Endometrium (tissue), 2 donors: ENCODE results near the gene KCTD2.
"Not testable (repeated sequence)": the region's sequence is repeated elsewhere in the genome, so short reads cannot be mapped to it uniquely, and the experiment has no call there.

ENCODE experiments used
- FAIRE-seq: peaks from 2 replicates; lab custom pipeline; 2012; peaks lifted over from hg19 to GRCh38; lab: Jason Lieb, UNC
- donor health status: control.
- donor health status: control.

Gene KCTD2

DNA sequence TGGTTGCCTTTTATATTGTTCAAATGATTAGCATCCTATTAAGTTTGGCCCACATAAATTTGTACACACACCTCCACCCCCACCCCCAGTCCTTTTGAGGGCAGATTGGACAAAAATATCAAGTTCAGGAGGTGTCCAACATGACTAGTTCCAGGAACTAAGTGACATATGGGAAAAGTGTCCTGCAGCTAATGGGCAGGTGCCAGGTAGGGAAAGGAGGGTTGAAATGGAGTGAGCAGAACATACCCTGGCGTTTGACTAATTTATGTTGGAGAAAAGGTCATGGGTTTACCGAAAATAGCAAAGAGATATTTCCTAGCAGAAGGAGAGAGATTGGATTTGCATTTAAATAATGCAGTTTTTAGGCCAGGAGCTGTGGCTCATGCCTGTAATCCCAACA is 4.9 kb downstream of the KCTD2 start:
- no peak for FAIRE-seq

DNA sequence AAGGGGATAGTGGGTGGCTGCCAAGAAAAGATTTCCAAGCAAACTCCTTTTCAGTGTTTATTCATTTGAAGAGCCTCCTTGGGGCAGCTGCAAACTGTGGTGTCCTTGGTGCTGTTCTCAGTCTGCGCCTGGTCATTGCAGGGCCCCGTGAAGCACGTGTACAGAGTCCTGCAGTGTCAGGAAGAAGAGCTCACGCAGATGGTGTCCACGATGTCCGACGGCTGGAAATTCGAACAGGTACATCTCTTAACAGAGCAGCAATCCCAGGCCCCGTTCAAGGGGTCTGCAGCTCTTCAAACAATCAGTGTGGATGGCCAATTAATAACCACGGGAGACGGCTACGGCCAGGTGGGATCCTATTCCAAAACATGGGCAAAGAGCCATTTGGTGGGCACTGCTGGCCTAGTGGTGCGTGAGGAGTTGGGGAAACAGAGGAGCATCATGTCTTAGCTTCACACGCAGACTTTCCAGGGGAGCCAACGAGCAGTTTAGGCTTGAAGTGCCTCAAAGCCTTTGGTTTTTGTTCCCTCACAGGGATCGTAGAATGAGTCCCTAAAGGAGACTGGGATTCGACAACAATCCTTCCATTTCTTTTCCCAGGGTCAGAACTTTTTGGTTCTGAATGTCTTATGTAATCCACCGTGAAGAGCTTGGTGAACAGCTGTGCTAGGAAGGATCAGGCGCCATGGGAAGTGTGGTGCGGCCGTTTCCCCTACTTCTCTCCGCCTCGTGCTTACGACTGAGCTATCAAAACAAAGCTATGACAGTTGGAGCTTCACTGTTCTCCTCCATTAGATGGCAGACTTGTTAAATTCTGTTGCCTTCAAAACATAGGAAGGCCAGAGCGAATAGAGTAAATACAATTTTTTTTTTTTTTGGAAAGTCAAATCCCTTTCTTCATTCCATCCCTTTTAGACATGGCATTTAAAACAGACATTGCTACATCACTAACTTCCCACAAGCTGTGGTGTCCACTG is 12.6 kb downstream of the KCTD2 start:
- FAIRE-seq = peak; percentile 33

DNA sequence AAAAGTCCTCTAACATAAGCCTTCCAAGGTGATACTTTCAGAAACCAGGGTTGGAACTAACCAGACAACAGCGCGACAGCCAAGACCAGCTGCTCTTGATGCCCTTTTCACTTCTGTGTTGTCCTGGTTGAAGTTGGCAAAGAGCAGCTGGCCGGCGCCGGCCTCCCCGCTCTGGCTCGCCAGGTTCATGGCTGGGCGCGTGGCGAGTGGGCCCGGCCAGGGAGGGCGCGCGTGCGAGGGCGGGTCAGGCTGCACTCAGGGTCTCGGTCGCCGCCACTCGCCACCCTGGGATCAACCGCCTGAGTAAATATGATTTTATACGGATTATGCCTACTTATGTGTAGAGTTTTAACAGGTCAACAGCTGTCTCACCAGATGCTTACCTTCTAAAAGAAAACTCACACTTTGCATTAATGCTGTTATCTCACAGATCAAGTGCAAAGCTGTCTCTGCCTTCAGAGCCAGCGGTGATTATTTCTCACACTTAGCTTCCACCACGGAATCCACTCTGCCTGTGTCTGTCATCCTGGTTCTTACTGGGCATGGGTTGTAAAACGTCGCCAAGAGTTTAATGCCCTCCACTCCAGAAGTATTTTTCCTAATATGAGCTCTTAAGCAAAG is 13.5 kb downstream of the KCTD2 start:
- no peak for FAIRE-seq

DNA sequence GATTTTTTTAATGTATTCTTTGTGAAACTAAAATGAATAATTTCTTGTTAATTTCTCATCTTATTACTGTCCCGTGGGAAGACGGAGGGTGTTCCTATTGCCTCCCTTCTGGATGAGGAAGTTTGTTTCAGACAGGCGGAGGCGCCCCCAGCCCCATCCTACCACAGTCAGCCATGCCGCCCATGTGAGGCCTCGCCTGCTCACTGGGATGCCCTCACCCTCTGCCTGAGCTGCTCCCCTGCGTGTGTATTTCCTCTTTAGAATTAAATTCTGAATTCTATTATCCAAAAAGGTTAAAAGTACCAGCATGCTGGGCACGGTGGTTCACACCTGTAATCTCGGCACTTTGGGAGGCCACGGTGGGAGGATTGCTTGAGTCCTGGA is 14.0 kb downstream of the KCTD2 start:
- FAIRE-seq = no peak

DNA sequence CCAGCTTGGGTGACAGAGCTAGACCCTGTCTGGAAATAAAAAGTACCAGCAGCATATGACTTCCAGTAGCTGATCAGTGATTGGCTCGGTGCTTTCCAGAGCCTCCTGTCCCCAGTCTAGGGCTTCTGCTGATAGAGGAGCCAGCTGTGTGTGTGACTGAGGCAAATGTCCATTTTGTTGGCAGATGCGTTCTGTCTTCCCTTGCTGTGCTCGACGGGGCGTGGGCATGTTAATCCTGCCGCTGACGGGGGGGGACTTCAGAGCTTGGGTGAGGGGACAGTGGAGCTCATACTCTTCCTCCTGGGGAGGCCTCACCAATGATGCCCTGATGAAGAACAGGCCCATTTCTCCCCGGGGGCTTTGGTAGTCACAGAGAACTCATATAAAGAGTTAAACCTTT is 14.6 kb downstream of the KCTD2 start:
- FAIRE-seq = no peak

DNA sequence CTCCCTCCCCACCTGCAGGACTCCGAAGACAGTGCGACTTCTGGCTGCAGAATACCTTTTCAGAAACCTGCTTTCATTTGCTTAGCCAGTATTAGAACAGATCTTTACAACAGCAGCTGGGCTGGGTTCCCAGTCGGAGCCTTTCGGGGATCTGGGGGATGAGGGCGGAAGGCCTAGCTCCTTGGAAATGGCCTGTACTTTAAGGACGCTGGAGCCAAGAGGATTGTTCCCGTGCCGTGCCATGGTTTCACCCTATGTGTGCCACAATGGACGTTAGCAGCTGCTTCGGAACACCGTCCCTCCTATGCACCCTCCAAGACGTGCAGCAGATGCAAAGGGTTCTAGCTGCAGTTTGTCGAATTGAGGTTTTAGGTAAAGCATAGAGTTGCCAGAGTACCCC is 16.2 kb downstream of the KCTD2 start:
- no peak for FAIRE-seq

DNA sequence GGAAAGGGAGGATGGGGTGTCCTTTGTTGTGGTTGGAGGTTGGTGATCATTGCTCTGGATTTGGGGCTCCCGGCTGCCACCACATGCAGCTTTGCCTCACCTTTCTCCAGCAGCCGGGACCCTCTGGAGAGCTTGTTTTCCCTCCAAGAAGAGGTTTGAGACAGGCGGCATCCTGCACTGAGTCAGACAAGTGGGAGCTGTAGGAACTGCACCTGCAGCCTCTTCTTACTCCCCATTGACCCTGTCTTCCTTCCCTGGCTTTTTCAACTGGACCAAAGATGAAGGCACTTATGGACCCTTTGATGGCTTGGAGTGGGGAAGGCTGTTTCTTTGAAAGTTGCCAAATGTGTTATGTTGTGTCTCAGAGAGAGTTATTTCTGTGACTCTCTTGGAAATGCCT is 16.6 kb downstream of the KCTD2 start:
- FAIRE-seq = no peak

DNA sequence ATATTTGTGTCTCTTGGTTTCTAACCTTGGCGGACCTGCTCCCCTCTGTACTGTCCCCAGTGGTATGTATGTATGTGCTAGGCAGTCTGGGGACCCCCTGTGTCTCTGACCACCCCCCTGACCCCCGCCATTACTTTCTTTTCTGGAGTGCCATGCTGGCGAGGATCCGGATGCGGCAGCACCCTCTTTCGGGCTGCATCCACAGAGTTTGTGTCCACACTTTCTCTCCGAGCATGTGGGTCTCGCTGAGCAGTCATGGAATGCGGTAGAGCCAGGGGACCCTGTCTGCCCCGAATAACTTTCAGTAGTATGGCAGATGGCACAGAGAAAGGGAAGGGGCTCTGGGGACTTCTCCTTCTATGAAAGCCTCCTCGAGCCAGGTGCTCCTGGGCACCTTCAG is 17.0 kb downstream of the KCTD2 start:
- no peak for FAIRE-seq

DNA sequence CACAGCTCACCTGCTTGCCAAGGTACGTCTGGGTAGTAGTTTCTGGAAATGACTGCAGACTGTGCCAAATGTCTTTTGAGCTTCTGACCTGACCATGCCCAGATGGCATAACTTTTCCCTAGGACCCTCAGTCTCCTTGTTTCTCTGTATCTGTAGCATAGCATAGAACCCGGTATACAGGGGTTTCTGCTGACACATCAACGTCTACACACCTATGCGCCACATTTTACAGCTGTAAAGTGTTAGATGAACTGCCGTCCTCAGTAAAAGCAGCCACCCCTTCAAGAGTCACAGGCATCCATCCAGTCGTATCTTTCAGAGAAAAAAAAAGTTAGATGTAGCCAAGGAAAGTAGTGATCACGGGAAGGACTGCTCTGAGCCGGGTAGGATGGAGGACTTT is 17.4 kb downstream of the KCTD2 start:
- no peak for FAIRE-seq

DNA sequence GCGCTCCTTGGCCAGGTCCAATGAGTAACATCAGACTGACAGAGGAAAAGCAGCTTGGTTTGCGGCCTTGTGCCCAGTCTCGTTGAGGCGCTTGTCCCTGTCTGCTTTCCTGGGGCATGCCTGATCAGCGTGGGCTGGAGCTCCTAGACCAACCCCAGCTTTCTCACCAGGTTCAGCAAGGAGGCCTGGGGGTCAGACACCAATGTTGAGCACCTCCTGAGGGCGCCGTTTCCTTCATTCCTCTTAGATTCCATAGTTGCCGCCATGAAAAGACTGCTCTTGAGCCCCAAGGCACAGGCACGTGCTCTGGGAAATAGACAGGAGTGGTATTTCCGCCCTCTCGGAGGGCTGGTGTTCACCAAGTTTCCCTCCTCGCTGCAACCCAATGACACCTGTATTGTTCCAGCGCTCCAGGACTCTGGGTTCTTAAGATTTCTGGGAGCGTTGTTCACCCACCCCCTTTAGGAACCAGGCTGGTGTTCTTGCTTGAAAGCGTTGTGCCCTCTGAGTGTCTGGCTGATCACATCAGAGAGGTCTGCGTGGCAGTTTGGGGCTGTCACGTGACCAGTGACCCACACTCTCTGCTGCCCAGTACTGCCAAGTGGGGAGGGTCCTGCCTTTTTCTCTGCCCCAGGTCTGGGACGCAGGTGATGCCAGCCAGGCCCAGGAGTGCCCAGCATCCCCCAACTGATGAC is 18.0 kb downstream of the KCTD2 start:
- no peak for FAIRE-seq

DNA sequence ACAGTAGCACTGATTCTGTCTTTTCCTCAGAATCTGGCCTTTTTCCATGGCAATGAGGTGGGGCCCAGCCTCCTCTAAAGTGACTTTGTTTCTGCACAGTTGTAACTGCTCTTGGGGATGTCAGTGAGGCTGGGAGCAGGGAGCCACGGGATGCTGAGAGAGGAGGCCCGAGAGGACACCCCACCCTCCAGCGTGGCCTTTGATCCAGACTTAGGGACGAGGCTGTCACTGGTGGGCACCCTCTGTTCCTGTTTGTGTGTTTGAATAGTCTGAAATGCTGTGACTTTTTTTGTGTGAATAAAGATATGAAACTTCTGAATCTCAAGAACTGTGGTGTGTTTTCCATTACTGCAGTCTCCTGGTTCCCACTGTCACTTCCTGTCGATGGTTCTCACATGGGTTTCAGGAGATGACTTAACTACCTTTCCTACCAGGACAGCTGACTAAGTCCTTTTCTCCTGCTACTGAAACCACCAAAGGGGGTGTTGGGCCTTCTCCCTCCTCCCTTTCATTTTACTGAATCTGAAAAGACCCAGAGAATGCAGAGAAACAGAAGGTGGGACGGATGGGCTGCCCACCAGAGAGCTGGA is 18.6 kb downstream of the KCTD2 start:
- no peak for FAIRE-seq

DNA sequence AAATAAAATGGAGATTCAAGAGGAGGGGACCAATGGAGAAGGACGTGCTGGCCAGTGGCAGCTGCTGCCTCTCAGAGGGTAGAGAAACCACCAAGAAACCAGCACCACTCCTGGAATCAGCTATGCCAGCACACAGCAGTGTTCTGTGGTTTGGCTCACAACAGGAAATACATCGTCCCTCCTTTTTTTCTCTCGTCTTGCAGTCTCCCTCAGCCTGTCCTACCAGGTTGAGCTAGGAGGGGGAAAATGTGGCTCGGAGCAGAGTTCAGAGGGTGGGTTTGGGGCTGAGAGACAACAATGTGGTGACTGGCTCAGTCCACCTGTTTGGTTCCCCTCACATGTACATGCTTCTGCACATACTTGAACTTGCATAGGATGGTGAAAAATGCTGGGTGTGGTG is 20.8 kb downstream of the KCTD2 start:
- FAIRE-seq = no peak

DNA sequence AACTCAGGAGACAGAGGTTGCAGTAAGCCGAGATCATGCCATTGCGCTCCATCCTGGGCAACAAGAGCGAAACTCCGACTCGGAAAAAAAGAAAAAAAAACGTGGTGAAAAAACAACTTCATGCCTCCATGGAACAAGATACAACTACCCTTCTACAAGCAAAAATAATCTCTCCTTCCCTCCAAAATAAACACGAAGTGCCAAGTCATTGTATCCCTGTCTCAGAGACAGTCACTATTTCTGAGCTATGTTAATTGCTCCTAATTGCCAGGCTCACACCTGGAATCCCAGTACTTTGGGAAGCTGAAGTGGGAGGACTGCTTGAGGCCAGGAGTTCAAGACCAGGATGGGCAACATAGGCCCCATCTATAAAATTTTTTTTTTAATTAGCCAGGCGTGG is 21.7 kb downstream of the KCTD2 start:
- no peak for FAIRE-seq

DNA sequence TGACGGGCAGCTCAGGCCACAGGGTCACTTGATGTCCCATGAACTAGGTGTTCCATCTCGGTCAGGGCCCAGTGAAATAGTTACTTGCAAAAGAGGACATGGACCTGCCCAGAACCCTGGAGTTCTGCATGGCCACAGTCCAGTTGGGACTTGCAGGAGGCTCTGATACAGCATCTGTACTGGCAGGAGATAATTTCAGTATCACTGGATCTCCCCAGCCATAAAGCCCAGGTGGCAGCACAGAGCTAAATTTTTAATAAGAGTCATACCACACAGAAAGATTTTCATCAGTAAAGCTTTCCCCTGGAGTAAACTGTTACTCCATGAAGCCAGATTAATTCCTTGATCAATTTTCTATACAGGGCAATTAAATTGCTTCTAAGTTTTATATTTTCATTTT is 22.8 kb downstream of the KCTD2 start:
- FAIRE-seq = no peak

DNA sequence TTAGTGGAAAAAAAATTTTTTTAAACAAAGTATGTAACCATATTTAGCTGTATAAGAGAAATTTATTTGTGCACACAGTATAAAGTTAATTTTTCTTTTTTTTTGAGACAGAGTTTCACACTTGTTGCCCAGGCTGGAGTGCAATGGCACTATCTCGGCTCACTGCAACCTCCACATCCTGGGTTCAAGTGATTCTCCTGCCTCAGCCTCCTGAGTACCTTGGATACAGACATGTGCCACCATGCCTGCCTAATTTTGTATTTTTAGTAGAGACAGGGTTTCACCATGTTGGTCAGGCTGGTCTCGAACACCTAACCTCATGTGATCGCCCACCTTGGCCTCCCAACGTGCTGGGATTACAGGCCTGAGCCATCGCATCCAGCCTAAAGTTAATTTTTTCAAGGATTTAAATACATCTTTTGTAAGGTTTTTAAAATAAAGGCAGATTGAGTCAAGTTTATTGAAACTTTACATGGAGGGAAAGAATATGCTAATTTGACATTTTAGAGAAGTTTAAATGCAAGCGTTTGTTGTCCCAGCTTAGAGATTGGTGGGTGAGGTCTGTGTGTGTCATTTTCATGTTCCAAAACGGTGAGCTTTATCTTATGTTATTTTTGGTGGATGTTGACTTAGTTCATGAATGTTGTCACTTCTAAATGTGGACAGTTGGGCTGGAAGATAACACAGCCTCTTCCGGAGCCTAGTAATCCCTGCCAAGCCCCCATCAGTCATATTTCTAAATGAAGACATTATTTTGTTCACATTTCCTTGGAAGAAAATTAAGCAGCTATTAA is 24.6 kb downstream of the KCTD2 start:
- not testable (repeated sequence) for FAIRE-seq

DNA sequence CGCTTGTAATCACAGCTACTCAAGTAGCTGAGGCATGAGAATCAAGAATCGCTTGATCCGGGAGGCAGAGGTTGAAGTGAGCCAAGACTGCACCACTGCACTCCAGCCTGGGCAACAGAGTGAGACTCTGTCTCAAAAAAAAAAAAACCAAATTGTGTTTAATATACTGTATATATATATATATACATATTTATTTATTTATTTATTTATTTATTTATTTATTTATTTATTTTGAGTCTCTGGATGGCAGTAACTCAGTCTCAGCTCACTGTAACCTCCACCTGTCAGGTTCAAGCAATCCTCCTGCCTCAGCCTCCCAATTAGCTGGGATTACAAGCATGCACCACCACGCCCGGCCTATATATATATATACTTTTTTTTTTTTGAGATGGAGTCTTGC is 25.9 kb downstream of the KCTD2 start:
- FAIRE-seq = not testable (repeated sequence)

DNA sequence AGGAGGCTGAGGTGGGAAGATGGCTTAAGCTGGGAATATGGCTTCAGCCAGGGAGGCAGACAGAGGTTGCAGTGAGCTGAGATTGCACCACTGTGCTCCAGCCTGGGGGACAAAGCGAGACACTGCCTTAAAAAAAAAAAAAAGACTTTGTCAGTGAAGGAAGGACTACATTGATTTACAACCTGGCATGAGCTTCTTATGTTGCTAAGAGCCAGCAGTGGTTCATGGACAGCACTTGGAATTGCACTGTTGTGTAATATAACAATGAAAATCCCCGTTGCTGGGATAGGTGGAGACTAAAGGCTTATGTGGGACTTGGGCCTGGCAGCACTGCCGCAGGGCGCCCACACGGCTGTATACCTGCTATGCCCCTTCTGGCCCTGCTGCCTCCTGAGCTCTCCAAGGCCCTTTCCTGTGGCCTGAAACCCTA is 26.6 kb downstream of the KCTD2 start:
- no peak for FAIRE-seq

DNA sequence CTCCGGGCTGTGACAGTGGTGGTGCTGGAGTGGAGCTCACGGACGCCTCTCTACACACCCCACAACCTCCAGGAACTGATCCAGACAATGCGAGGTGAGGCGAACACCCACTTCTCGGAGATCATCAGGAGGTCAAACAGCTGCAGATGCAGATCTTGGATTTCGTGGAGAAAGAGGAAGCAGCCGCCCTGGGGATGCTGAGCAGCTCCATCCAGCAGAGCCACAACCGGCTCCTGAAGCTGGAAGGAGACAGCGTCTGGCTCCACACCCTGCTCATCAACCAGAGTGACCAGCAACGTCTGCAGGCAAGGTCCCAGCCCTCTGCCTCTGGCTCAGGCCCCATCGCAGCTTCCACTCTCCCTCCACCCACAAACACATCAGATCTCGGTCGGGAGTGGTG is 27.5 kb downstream of the KCTD2 start:
- FAIRE-seq = no peak

DNA sequence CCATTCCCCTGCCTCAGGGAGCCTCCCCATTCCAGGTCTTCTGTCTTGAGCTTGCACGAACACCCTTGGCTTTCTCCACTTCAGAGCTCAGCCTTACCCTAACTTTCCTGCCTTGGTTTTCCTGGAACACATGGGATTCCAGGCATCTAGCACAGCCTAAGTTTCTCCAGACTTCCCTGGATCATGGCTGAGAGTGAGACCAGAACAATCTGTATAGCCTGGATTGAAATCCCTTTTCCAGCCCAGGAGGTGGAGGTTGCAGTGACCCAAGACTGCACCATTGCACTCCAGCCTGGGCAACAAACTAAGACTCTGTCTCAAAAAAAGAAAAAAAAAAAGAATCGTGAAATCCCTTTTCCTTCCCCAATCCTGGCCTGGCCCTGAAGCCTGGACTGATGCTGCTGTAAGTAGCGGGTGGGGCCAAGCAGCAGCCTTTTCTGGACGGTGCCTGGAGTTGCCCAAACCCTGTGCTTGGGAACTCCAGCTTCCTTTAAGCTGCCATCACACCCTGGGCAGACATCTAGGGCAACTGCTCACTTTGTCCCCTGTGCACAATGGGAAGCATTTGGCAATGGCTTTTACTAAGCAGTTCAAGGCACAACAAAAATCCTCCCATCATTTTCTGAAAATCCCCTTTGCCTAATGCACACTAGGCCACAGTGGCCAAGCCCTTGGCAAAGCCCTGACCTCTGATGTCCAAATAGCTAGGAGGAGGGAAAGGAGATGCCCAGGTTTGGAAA is 28.7 kb downstream of the KCTD2 start:
- FAIRE-seq = no peak

DNA sequence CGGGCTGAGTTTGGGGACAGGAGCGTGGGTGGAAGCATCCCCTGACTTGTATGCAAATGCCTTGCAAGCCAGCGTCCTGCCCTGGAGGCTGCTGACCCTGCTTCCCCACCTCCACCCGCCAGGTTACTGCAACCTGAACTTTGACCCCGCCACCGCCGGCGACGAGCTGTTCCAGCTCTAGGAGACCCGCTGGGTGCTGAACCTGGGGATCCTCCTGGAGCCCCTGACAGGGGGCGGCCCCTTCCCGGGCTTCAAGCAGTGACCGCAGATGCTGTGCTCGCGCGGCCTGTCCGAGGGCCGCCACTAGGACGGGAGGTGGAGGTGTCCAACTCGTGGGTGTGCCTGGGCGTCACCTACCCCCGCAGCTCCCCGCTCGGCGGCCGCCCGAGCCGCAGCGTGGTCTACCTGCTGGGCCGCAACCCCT is 30.1 kb downstream of the KCTD2 start:
- no peak for FAIRE-seq
